Hepatocyte (in vitro differentiated cells): Measurements from ENCODE around the gene SLC27A3. TPM values are rescaled to one million over a fixed set of nuclear protein-coding genes. Genes with fewer than 3 reads are reported as not detected.
"Not testable (repeated sequence)": the region's sequence is repeated elsewhere in the genome, so short reads cannot be mapped to it uniquely, and the experiment has no call there.

Source experiments
- DNase-seq: peaks from one replicate; pipeline ENCODE4 v3.0.0-alpha.2; 2016; ENCODE audit warnings: low spot score
- H2AFZ ChIP-seq: fragments of 200-600 bp; sonication (generic); 2 replicates; pipeline ENCODE4 v1.6.0; 2016; ENCODE audit warnings: antibody characterized with exemption, mild to moderate bottlenecking
- H3K27ac ChIP-seq: fragments of 200-600 bp; sonication (generic); 2 replicates; pipeline ENCODE4 v1.5.1; 2016; ENCODE audit warnings: mild to moderate bottlenecking
- H3K27me3 ChIP-seq: fragments of 200-600 bp; sonication (generic); 2 replicates; pipeline ENCODE4 v1.6.1; 2016
- H3K36me3 ChIP-seq: fragments of 200-600 bp; sonication (generic); replicated peaks from 2 replicates; pipeline ENCODE4 v1.5.1; 2016; ENCODE audit warnings: low read depth; ENCODE audit not compliant: insufficient read depth
- H3K4me1 ChIP-seq: fragments of 200-600 bp; sonication (generic); 2 replicates; pipeline ENCODE4 v1.5.1; 2016; ENCODE audit warnings: mild to moderate bottlenecking, moderate library complexity; ENCODE audit not compliant: insufficient read depth
- H3K4me2 ChIP-seq: fragments of 200-600 bp; sonication (generic); 2 replicates; pipeline ENCODE4 v1.6.0; 2016
- H3K4me3 ChIP-seq: fragments of 200-600 bp; sonication (generic); 2 replicates; pipeline ENCODE4 v1.5.1; 2016; ENCODE audit warnings: mild to moderate bottlenecking
- H3K79me2 ChIP-seq: fragments of 200-600 bp; sonication (generic); 2 replicates; pipeline ENCODE4 v1.6.0; 2017; ENCODE audit warnings: mild to moderate bottlenecking
- H3K9me2 ChIP-seq: fragments of 200-600 bp; sonication (generic); replicated peaks from 2 replicates; pipeline ENCODE4 v1.6.0; 2017; ENCODE audit warnings: mild to moderate bottlenecking; ENCODE audit not compliant: insufficient read depth
- H3K9me3 ChIP-seq: fragments of 200-600 bp; sonication (generic); 2 replicates; pipeline ENCODE4 v1.5.1; 2016; ENCODE audit warnings: low read depth, mild to moderate bottlenecking
- H4K20me1 ChIP-seq: fragments of 200-600 bp; sonication (generic); 2 replicates; pipeline ENCODE4 v1.6.0; 2016; ENCODE audit warnings: mild to moderate bottlenecking; ENCODE audit not compliant: insufficient read depth, poor library complexity, severe bottlenecking
- EZH2 ChIP-seq: fragments of 200-600 bp; sonication (generic); IDR thresholded peaks from 2 replicates; pipeline ENCODE4 v1.6.1; 2016; ENCODE audit warnings: antibody characterized with exemption, mild to moderate bottlenecking, borderline replicate concordance
- EZH2phosphoT487 ChIP-seq: fragments of 200-600 bp; sonication (generic); IDR thresholded peaks from one replicate; pipeline ENCODE4 v1.6.1; 2018; ENCODE audit warnings: antibody characterized with exemption, mild to moderate bottlenecking, low read depth, moderate library complexity; ENCODE audit not compliant: unreplicated experiment, severe bottlenecking
- WGBS: methylation state at CpG from one replicate; pipeline ENCODE4 v1.1.6; 2016; ENCODE audit warnings: low lambda C conversion rate; ENCODE audit errors: missing lambda C conversion rate; 5-methylcytosine and 5-hydroxymethylcytosine counted together
- polyA plus RNA-seq: library from polyadenylated mRNA; unstranded; fragments of >200 nt; fragmentation: Nextera tagmentation; extraction: Ambion mirVana; gene quantifications from 2 replicates; pipeline ENCODE4 v1.2.1, GENCODE V29; 2016
- total RNA-seq: library from RNA; depleted of rRNA; stranded (reverse); fragments of >200 nt; gene quantifications from 2 replicates; pipeline ENCODE4 v1.2.3, GENCODE V29; 2014
- TF ChIP-seq, protein P1 (sequence below): fragments of 200-600 bp; sonication (generic); IDR thresholded peaks from 2 replicates; pipeline ENCODE4 v1.5.1; 2016; ENCODE audit warnings: antibody characterized with exemption, mild to moderate bottlenecking; ENCODE audit not compliant: poor library complexity

Gene SLC27A3
- total and polyA plus RNA-seq, 2 experiments from 2014 or later = 21.5 to 37.2 TPM

DNA sequence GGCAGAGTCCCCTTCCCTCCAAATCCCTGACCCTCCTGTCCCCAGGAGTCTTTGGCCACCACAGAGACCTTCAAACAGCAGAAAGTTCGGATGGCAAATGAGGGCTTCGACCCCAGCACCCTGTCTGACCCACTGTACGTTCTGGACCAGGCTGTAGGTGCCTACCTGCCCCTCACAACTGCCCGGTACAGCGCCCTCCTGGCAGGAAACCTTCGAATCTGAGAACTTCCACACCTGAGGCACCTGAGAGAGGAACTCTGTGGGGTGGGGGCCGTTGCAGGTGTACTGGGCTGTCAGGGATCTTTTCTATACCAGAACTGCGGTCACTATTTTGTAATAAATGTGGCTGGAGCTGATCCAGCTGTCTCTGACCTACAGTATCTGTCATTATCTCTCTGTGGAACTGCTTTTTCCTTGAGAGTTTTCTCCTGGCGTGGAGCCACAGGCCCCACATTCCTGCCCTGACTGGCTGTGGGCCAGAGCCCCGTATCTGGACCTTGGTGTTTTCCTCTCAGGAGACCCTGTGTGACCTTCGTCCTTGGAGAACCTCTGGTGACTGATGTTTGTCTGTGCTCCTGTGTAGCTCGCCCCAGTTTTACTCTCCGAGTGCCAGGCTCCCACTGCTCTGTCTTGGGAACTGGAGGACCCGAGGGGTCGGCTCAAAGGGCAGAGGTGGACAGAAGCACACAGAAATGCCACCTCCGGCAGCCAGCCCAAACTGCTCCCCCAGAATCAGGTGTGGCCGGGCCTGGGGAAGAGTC is 4.8 kb downstream of the SLC27A3 start:
- 85% methylated on average over 17 of the region's 17 CpGs for WGBS
- no peak for DNase-seq
- no peaks in the 10 kb centered on the region for H3K9me3 ChIP-seq
- H3K27ac ChIP-seq = no peak overlapping the region
- no peaks in the 10 kb centered on the region for H3K27me3 ChIP-seq
- H3K36me3 ChIP-seq = no peaks in the 10 kb centered on the region
- no peaks in the 10 kb centered on the region for H3K9me2 ChIP-seq
- TF ChIP-seq EZH2 (no peak), EZH2phosphoT487 (no peak)
- TF ChIP-seq, protein P1, sequence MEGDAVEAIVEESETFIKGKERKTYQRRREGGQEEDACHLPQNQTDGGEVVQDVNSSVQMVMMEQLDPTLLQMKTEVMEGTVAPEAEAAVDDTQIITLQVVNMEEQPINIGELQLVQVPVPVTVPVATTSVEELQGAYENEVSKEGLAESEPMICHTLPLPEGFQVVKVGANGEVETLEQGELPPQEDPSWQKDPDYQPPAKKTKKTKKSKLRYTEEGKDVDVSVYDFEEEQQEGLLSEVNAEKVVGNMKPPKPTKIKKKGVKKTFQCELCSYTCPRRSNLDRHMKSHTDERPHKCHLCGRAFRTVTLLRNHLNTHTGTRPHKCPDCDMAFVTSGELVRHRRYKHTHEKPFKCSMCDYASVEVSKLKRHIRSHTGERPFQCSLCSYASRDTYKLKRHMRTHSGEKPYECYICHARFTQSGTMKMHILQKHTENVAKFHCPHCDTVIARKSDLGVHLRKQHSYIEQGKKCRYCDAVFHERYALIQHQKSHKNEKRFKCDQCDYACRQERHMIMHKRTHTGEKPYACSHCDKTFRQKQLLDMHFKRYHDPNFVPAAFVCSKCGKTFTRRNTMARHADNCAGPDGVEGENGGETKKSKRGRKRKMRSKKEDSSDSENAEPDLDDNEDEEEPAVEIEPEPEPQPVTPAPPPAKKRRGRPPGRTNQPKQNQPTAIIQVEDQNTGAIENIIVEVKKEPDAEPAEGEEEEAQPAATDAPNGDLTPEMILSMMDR = no peak
- H3K79me2 ChIP-seq = peaks cover 12% of the 10 kb centered on the region
- H2AFZ ChIP-seq = no peak overlapping the region
- peaks cover 10% of the 10 kb centered on the region for H3K4me1 ChIP-seq
- no peaks in the 10 kb centered on the region for H4K20me1 ChIP-seq
- no peak overlapping the region for H3K4me2 ChIP-seq
- no peak overlapping the region for H3K4me3 ChIP-seq

DNA sequence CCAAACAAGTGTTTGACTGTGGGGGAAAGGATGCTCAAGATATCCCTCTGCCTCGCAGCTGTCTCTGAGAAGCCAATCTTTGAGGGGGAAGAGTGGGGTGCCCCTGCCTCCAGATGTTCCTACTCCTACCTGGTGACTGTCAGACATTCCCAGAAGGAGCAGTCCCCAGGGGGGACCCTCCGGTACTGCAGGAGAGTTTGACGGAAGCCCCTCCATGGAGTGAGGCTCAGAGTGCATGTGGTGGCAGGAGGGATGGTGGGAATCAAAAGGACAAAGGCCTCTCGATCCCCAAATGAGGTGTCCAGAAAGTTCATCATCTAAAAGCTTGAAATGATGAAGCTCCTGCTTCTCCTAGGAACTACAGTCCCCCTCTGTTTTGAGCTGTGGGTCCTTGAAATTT is 5.3 kb downstream of the SLC27A3 start:
- Histone ChIP-seq H2AFZ (no peak overlapping the region), H3K4me3 (no peak overlapping the region), H3K9me3 (no peaks in the 10 kb centered on the region), H3K79me2 (peaks cover 12% of the 10 kb centered on the region), H4K20me1 (no peaks in the 10 kb centered on the region), H3K9me2 (no peaks in the 10 kb centered on the region), H3K4me2 (no peak overlapping the region), H3K27ac (no peak overlapping the region), H3K4me1 (peaks cover 9% of the 10 kb centered on the region), H3K27me3 (no peaks in the 10 kb centered on the region), H3K36me3 (no peaks in the 10 kb centered on the region)
- WGBS = 93% methylated on average over 4 of the region's 4 CpGs
- no peak for DNase-seq
- TF ChIP-seq, protein P1 = no peak
- no peak for TF ChIP-seq EZH2
- no peak for TF ChIP-seq EZH2phosphoT487

DNA sequence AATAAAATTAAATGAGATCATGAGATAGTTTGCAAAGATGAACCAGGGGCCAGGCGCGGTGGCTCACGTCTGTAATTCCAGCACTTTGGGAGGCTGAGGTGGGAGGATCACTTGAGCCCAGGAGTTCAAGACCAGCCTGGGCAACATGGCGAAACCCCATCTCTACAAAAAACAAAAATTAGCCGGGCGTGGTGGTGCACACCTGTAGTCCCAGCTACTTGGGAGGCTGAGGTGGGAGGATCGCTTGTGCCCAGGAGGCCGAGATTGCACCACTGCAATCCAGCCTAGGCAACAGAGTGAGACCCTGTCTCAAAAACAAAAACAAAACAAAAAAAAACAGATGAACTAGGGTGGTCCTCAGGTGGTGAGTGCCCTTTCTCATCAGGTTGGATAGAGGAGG is 7.4 kb downstream of the SLC27A3 start:
- DNase-seq, H3K27me3 ChIP-seq, H3K36me3 ChIP-seq, H3K9me3 ChIP-seq, H4K20me1 ChIP-seq, H3K9me2 ChIP-seq, H3K4me1 ChIP-seq, H2AFZ ChIP-seq, H3K79me2 ChIP-seq: not testable (repeated sequence)
- peak overlapping the region; percentile 28 for H3K4me3 ChIP-seq
- peak overlapping the region; percentile 77 for H3K4me2 ChIP-seq
- peak overlapping the region; percentile 97 for H3K27ac ChIP-seq
- WGBS = 93% methylated on average over 8 of the region's 8 CpGs

DNA sequence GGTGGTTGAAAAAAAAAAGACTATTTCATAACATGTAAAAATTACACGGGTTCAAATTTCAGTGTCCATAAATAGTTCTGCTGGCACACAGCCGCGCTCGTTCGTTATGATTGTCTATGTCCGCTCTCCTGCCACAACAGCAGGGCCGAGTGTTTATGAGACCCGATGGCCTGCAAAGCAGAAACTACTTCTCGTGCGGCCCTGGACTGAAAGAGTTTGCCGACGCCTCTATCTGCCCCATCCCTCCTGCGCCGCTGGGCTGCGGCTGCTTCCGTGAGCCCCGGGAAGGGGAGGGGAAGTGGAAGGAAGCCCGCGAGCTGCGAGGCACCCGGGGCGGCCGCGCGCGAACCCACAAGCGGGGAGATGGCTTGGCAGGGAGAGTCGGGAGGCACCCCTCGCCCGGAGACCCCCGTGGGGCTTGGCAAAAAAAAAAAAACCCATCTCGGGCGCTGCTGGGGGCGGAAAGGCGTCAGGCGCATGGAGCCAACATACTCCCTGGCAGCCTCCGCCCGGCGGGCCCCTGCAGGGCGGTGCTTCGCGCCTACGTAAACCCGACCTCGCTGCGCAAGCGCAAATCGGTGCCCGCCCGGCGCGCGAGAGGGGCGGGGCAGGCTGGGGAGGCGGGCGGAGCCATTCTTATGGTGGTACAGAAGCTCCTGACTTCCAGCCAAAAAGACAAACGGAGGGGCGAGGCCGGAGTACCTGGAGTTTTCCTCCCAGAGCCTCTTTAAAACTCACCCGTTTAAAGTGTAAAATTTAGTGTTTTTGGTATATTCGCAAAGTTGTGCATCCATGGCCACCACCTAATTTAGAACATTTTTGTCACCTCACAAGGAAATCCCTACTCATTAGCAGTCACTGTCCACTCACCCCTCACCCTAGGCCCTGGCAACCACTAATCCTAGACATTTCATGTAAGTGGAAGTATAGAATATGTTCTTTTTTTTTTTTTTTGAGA is 8.3 kb downstream of the SLC27A3 start:
- 1% methylated on average over 42 of the region's 61 CpGs for WGBS
- Histone ChIP-seq H3K9me2 (no peaks in the 10 kb centered on the region), H3K79me2 (no peaks in the 10 kb centered on the region), H4K20me1 (no peaks in the 10 kb centered on the region), H3K4me1 (no peaks in the 10 kb centered on the region), H3K9me3 (no peaks in the 10 kb centered on the region), H3K4me2 (peak overlapping the region; percentile 77), H3K36me3 (no peaks in the 10 kb centered on the region), H3K27ac (peak overlapping the region; percentile 97), H3K27me3 (no peaks in the 10 kb centered on the region), H2AFZ (peak overlapping the region; percentile 67), H3K4me3 (peak overlapping the region; percentile 28)
- DNase-seq = peak; percentile 97
- no peak for TF ChIP-seq EZH2phosphoT487
- TF ChIP-seq, protein P1 = no peak
- no peak for TF ChIP-seq EZH2
